ENCODE results near the gene MAP10. TPM values are rescaled to one million over a fixed set of nuclear protein-coding genes. Genes with fewer than 3 reads are reported as not detected.

The MAP10 gene
- total RNA-seq, 1 experiment from 2014 or later: 1.5 TPM

GRCh38 chr1:232813760-232814159 is 8.5 kb downstream of the MAP10 start:
- H3K9me3 ChIP-seq (ENCODE audit: control insufficient read depth, insufficient read depth, low read depth, low read length): no peaks in the 10 kb centered on the region
- no peaks in the 10 kb centered on the region; the same call in 1 of the 2 replicates for H3K36me3 ChIP-seq (ENCODE audit: control insufficient read depth, insufficient read depth, low read length)
- ChIA-PET POLR2A (no interaction called here), CTCF (no interaction called here)
- in situ Hi-C loops (cut with HindIII; ENCODE audit: low pct_unique_long_range_greater_than_20kb, low sequenced_read_pairs): no loop called here
- ATAC-seq: no peak
- H3K4me3 ChIP-seq (ENCODE audit: low read depth in 2 of 2, low read length in 2 of 2): no peak overlapping the region
- DNase-seq (ENCODE audit: low read depth, low spot score): no peak
- H3K27ac ChIP-seq (ENCODE audit: low read length): no peak overlapping the region
- H3K27me3 ChIP-seq (ENCODE audit: control insufficient read depth, insufficient read depth, low read length): no peaks in the 10 kb centered on the region; the same call in 1 of the 2 replicates
- TF ChIP-seq SIN3A (IDR thresholded peaks at IDR 0.05; ENCODE audit: borderline replicate concordance, insufficient read depth, low read depth, low read length) (no peak), POLR2AphosphoS5 (IDR thresholded peaks at IDR 0.05; ENCODE audit: low read depth, low read length) (no peak), CTCF (IDR thresholded peaks at IDR 0.05) (no peak), REST (IDR thresholded peaks at IDR 0.05; ENCODE audit: insufficient read depth in 1 of 2, low read depth in 2 of 2, low read length in 1 of 2) (no peak), TCF7L2 (IDR thresholded peaks at IDR 0.05; ENCODE audit: low read depth, low read length) (no peak)
- H3K4me1 ChIP-seq (ENCODE audit: control insufficient read depth, insufficient read depth, low read length): no peaks in the 10 kb centered on the region
- BruUV-seq (replicated peaks): no TSS peak
- intact Hi-C loops (cut with micrococcal nuclease; ENCODE audit: unreplicated experiment): loop anchor here (10.0 kb wide), 1 partner anchor 61 kb away; no protein-coding TSS in a partner anchor

- intact Hi-C loops (cut with micrococcal nuclease; ENCODE audit: unreplicated experiment): loop anchor here (10.0 kb wide), 1 partner anchor 58 kb away; no protein-coding TSS in a partner anchor
- TF ChIP-seq CTCF (IDR thresholded peaks at IDR 0.05) (no peak), POLR2AphosphoS5 (IDR thresholded peaks at IDR 0.05; ENCODE audit: low read depth, low read length) (no peak), SIN3A (IDR thresholded peaks at IDR 0.05; ENCODE audit: borderline replicate concordance, insufficient read depth, low read depth, low read length) (no peak), REST (IDR thresholded peaks at IDR 0.05; ENCODE audit: insufficient read depth in 1 of 2, low read depth in 2 of 2, low read length in 1 of 2) (no peak), TCF7L2 (IDR thresholded peaks at IDR 0.05; ENCODE audit: low read depth, low read length) (no peak)
- in situ Hi-C loops (cut with HindIII; ENCODE audit: low pct_unique_long_range_greater_than_20kb, low sequenced_read_pairs): no loop called here
- no peak overlapping the region for H3K27ac ChIP-seq (ENCODE audit: low read length)
- H3K4me3 ChIP-seq (ENCODE audit: low read depth in 2 of 2, low read length in 2 of 2): no peak overlapping the region
- DNase-seq (ENCODE audit: low read depth, low spot score) (no peak), ATAC-seq (no peak)
- no TSS peak for BruUV-seq (replicated peaks)
- no peaks in the 10 kb centered on the region for H3K36me3 ChIP-seq (ENCODE audit: control insufficient read depth, insufficient read depth, low read length)
- H3K4me1 ChIP-seq (ENCODE audit: control insufficient read depth, insufficient read depth, low read length): no peaks in the 10 kb centered on the region
- CTCF ChIA-PET: no interaction called here
- POLR2A ChIA-PET: no interaction called here
- no peaks in the 10 kb centered on the region; the same call in 1 of the 2 replicates for H3K27me3 ChIP-seq (ENCODE audit: control insufficient read depth, insufficient read depth, low read length)
- H3K9me3 ChIP-seq (ENCODE audit: control insufficient read depth, insufficient read depth, low read depth, low read length): no peaks in the 10 kb centered on the region
These were observed 11.1 kb downstream of the MAP10 start for GRCh38 chr1:232816324-232816723.

Measured in Panc1 (cell line).